Measurements from ENCODE around the gene CIZ1. TPM values are rescaled to one million over a fixed set of nuclear protein-coding genes. Genes with fewer than 3 reads are reported as not detected.

The CIZ1 gene
- total and polyA plus RNA-seq, 9 of the 15 experiments (the other 6 are each of a cell fraction or from before 2014, with no cell fraction given), result 6.6 to 329 (median 87.8) TPM

DNA sequence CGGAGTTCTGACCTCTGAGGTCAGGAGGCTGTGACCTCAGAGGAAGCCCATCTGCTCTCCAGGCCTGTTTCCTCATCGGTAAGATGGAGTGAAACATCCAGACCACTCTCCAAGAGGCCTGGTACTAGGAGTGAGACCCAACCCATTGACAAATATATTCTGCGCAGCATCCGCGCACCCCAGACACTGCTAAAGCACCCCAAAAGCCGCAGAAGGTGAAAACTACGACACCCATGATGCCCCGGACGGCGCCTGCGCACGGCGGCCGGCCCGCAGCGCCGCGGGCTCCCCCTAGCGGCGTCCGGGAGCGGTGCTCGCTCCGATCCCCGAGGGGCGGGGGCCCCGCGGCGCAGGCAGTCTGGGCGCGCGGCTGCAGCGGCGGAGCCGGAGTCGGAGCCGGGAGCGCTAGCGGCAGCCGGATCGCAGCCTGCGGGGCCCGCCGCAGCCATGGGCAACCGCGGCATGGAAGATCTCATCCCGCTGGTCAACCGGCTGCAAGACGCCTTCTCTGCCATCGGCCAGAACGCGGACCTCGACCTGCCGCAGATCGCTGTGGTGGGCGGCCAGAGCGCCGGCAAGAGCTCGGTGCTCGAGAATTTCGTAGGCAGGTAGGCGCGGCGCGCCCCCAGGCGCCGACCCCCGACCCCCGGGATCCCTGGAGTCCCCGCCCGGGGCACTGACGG lies 11.8 kb upstream of the CIZ1 start, which contains the start of gene DNM1 (continued):
- TF ChIP-seq, protein P1, sequence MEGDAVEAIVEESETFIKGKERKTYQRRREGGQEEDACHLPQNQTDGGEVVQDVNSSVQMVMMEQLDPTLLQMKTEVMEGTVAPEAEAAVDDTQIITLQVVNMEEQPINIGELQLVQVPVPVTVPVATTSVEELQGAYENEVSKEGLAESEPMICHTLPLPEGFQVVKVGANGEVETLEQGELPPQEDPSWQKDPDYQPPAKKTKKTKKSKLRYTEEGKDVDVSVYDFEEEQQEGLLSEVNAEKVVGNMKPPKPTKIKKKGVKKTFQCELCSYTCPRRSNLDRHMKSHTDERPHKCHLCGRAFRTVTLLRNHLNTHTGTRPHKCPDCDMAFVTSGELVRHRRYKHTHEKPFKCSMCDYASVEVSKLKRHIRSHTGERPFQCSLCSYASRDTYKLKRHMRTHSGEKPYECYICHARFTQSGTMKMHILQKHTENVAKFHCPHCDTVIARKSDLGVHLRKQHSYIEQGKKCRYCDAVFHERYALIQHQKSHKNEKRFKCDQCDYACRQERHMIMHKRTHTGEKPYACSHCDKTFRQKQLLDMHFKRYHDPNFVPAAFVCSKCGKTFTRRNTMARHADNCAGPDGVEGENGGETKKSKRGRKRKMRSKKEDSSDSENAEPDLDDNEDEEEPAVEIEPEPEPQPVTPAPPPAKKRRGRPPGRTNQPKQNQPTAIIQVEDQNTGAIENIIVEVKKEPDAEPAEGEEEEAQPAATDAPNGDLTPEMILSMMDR (IDR thresholded peaks at IDR 0.05 in 2 of 3, conservative IDR thresholded peaks at IDR 0.05 in 1 of 3; ENCODE audit: insufficient read depth in 2 of 3, low read depth in 1 of 3, low read length in 3 of 3), result peak; percentile 96 to 99 (median 97)
- TF ChIP-seq XRCC5 (IDR thresholded peaks at IDR 0.05; ENCODE audit: low read depth, low read length), result no peak
- TF ChIP-seq MTF1 (CRISPR knock-in tag; IDR thresholded peaks at IDR 0.05; ENCODE audit: borderline replicate concordance), result peak; percentile 75
- TF ChIP-seq, protein P2, sequence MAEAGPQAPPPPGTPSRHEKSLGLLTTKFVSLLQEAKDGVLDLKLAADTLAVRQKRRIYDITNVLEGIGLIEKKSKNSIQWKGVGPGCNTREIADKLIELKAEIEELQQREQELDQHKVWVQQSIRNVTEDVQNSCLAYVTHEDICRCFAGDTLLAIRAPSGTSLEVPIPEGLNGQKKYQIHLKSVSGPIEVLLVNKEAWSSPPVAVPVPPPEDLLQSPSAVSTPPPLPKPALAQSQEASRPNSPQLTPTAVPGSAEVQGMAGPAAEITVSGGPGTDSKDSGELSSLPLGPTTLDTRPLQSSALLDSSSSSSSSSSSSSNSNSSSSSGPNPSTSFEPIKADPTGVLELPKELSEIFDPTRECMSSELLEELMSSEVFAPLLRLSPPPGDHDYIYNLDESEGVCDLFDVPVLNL (CRISPR knock-in tag; IDR thresholded peaks at IDR 0.05; ENCODE audit: low read depth), result no peak
- TF ChIP-seq, protein P3, sequence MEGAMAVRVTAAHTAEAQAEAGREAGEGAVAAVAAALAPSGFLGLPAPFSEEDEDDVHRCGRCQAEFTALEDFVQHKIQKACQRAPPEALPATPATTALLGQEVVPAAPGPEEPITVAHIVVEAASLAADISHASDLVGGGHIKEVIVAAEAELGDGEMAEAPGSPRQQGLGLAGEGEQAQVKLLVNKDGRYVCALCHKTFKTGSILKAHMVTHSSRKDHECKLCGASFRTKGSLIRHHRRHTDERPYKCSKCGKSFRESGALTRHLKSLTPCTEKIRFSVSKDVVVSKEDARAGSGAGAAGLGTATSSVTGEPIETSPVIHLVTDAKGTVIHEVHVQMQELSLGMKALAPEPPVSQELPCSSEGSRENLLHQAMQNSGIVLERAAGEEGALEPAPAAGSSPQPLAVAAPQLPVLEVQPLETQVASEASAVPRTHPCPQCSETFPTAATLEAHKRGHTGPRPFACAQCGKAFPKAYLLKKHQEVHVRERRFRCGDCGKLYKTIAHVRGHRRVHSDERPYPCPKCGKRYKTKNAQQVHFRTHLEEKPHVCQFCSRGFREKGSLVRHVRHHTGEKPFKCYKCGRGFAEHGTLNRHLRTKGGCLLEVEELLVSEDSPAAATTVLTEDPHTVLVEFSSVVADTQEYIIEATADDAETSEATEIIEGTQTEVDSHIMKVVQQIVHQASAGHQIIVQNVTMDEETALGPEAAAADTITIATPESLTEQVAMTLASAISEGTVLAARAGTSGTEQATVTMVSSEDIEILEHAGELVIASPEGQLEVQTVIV (CRISPR knock-in tag; IDR thresholded peaks at IDR 0.05; ENCODE audit: borderline replicate concordance), result no peak; the same call in 1 of the 2 replicates
- TF ChIP-seq, protein P4, sequence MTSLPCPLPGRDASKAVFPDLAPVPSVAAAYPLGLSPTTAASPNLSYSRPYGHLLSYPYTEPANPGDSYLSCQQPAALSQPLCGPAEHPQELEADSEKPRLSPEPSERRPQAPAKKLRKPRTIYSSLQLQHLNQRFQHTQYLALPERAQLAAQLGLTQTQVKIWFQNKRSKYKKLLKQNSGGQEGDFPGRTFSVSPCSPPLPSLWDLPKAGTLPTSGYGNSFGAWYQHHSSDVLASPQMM (CRISPR knock-in tag; IDR thresholded peaks at IDR 0.05), result no peak
- TF ChIP-seq, protein P5, sequence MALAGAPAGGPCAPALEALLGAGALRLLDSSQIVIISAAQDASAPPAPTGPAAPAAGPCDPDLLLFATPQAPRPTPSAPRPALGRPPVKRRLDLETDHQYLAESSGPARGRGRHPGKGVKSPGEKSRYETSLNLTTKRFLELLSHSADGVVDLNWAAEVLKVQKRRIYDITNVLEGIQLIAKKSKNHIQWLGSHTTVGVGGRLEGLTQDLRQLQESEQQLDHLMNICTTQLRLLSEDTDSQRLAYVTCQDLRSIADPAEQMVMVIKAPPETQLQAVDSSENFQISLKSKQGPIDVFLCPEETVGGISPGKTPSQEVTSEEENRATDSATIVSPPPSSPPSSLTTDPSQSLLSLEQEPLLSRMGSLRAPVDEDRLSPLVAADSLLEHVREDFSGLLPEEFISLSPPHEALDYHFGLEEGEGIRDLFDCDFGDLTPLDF (CRISPR knock-in tag; IDR thresholded peaks at IDR 0.05), result peak; percentile 82
- TF ChIP-seq ELF2 (CRISPR knock-in tag; IDR thresholded peaks at IDR 0.05), result no peak
- no peak for TF ChIP-seq FOXA1 (IDR thresholded peaks at IDR 0.05; ENCODE audit: borderline replicate concordance)
- no peak; the same call in 1 of the 2 replicates for TF ChIP-seq ZNF41 (CRISPR knock-in tag; conservative IDR thresholded peaks at IDR 0.05)
- TF ChIP-seq ZSCAN29 (IDR thresholded peaks at IDR 0.05), result peak; percentile 82; the same call in 1 of the 2 replicates
- TF ChIP-seq, protein P6, sequence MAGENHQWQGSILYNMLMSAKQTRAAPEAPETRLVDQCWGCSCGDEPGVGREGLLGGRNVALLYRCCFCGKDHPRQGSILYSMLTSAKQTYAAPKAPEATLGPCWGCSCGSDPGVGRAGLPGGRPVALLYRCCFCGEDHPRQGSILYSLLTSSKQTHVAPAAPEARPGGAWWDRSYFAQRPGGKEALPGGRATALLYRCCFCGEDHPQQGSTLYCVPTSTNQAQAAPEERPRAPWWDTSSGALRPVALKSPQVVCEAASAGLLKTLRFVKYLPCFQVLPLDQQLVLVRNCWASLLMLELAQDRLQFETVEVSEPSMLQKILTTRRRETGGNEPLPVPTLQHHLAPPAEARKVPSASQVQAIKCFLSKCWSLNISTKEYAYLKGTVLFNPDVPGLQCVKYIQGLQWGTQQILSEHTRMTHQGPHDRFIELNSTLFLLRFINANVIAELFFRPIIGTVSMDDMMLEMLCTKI (IDR thresholded peaks at IDR 0.05; ENCODE audit: partially characterized antibody), result no peak
- no peak for TF ChIP-seq ZNF316 (IDR thresholded peaks at IDR 0.05)
- TF ChIP-seq, protein P7, sequence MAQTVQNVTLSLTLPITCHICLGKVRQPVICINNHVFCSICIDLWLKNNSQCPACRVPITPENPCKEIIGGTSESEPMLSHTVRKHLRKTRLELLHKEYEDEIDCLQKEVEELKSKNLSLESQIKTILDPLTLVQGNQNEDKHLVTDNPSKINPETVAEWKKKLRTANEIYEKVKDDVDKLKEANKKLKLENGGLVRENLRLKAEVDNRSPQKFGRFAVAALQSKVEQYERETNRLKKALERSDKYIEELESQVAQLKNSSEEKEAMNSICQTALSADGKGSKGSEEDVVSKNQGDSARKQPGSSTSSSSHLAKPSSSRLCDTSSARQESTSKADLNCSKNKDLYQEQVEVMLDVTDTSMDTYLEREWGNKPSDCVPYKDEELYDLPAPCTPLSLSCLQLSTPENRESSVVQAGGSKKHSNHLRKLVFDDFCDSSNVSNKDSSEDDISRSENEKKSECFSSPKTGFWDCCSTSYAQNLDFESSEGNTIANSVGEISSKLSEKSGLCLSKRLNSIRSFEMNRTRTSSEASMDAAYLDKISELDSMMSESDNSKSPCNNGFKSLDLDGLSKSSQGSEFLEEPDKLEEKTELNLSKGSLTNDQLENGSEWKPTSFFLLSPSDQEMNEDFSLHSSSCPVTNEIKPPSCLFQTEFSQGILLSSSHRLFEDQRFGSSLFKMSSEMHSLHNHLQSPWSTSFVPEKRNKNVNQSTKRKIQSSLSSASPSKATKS (CRISPR knock-in tag; IDR thresholded peaks at IDR 0.05), result no peak

Measured in K562 (cell line).